SU-DHL-6 (cell line): Measurements from ENCODE around the gene GIMAP1.
"Not testable (repeated sequence)": the region's sequence is repeated elsewhere in the genome, so short reads cannot be mapped to it uniquely, and the experiment has no call there.

ENCODE experiments used
- H2AFZ ChIP-seq: fragments of 200-600 bp; sonication (generic); 2 replicates; pipeline ENCODE4 v1.6.1; 2014; ENCODE audit warnings: low read depth, mild to moderate bottlenecking, moderate library complexity, mixed read lengths, antibody characterized with exemption, low read length; ENCODE audit not compliant: severe bottlenecking
- H3F3A ChIP-seq: fragments of 200-600 bp; shearing (Covaris generic); 2 replicates; pipeline ENCODE4 v1.6.0; 2016; ENCODE audit warnings: antibody characterized with exemption, mild to moderate bottlenecking; ENCODE audit not compliant: insufficient read depth
- H3K27ac ChIP-seq: fragments of 200-600 bp; sonication (generic); 2 replicates; pipeline ENCODE4 v1.5.1; 2016; ENCODE audit warnings: low read depth, mild to moderate bottlenecking, low read length, moderate library complexity, mixed read lengths
- H3K27me3 ChIP-seq: fragments of 200-600 bp; sonication (generic), shearing (Covaris generic); 2 replicates; pipeline ENCODE4 v1.6.0; 2014; ENCODE audit warnings: mild to moderate bottlenecking, low read length
- H3K36me3 ChIP-seq: fragments of 200-600 bp; sonication (generic); 2 replicates; pipeline ENCODE4 v1.6.1; 2014; ENCODE audit warnings: mild to moderate bottlenecking, low read length, mixed read lengths
- H3K4me2 ChIP-seq: fragments of 300-600, 200-600 bp; shearing (Covaris generic), sonication (generic); 2 replicates; pipeline ENCODE4 v1.6.0; 2014; ENCODE audit warnings: low read length, low read depth, mild to moderate bottlenecking; ENCODE audit not compliant: poor library complexity, severe bottlenecking
- H3K4me3 ChIP-seq: fragments of 200-600 bp; sonication (generic); 2 replicates; pipeline ENCODE4 v1.5.1; 2014; ENCODE audit warnings: antibody characterized with exemption, low read length, mild to moderate bottlenecking, mixed read lengths; ENCODE audit not compliant: insufficient read depth, poor library complexity, severe bottlenecking
- H3K79me2 ChIP-seq: fragments of 200-600 bp; sonication (generic); 2 replicates; pipeline ENCODE4 v1.6.1; 2014; ENCODE audit warnings: mild to moderate bottlenecking, low read length, moderate library complexity; ENCODE audit not compliant: insufficient read depth
- H3K9ac ChIP-seq: fragments of 200-600 bp; sonication (generic); 2 replicates; pipeline ENCODE4 v1.7.0; 2014; ENCODE audit warnings: mild to moderate bottlenecking, low read length
- H3K9me2 ChIP-seq: fragments of 200-600 bp; sonication (generic); replicated peaks from 2 replicates; pipeline ENCODE4 v1.6.1; 2014; ENCODE audit warnings: low read length; ENCODE audit not compliant: insufficient read depth
- H3K9me3 ChIP-seq: fragments of 200-600 bp; sonication (generic); 2 replicates; pipeline ENCODE4 v1.6.1; 2014; ENCODE audit warnings: low read length, mixed read lengths; ENCODE audit not compliant: insufficient read depth
- H4K20me1 ChIP-seq: fragments of 200-600 bp; sonication (generic); 2 replicates; pipeline ENCODE4 v1.6.1; 2014; ENCODE audit warnings: low read depth, mild to moderate bottlenecking, antibody characterized with exemption, low read length, moderate library complexity, mixed read lengths
- CTCF ChIP-seq: fragments of 200-600 bp; sonication (generic); IDR thresholded peaks from one replicate; pipeline ENCODE4 v1.5.1; 2017; ENCODE audit warnings: antibody characterized with exemption, mild to moderate bottlenecking, low read length, moderate library complexity; ENCODE audit not compliant: insufficient read depth, poor library complexity, severe bottlenecking
- EZH2phosphoT487 ChIP-seq: fragments of 200-600 bp; sonication (generic), shearing (Covaris generic); conservative IDR thresholded peaks from 2 replicates; pipeline ENCODE4 v1.6.1; 2018; ENCODE audit warnings: mild to moderate bottlenecking, antibody characterized with exemption, low read length, moderate library complexity, mixed read lengths

The GIMAP1 gene

GRCh38 chr7:150716368-150716767 is at the start of gene GIMAP1:
Gene GIMAP1 (plus strand): TSS chr7:150716613. CDS start chr7:150719048, 2,435 bp downstream.
- TF ChIP-seq EZH2phosphoT487: no peak
- TF ChIP-seq CTCF: no peak

GRCh38 chr7:150668472-150668911 is 47.9 kb upstream of the GIMAP1 start:
- no peak for TF ChIP-seq EZH2phosphoT487
- TF ChIP-seq CTCF: no peak
- H2AFZ ChIP-seq: no peak overlapping the region
- H3K79me2 ChIP-seq: no peaks in the 10 kb centered on the region
- H4K20me1 ChIP-seq: no peaks in the 10 kb centered on the region
- no peaks in the 10 kb centered on the region for H3K27me3 ChIP-seq
- H3K9me3 ChIP-seq: no peaks in the 10 kb centered on the region
- H3K4me3 ChIP-seq: no peak overlapping the region
- H3K9ac ChIP-seq: no peak overlapping the region
- H3K9me2 ChIP-seq: no peaks in the 10 kb centered on the region
- no peak overlapping the region for H3K4me2 ChIP-seq
- H3K36me3 ChIP-seq: no peaks in the 10 kb centered on the region
- no peak overlapping the region for H3K27ac ChIP-seq
- no peaks in the 10 kb centered on the region for H3F3A ChIP-seq

More at GRCh38 chr7:150716368-150716767, at the start of gene GIMAP1:
- Histone ChIP-seq H3K4me3 (no peak within 1 kb of the TSS), H3K27ac (no peak within 1 kb of the TSS), H3K79me2 (no peaks in the 10 kb centered on the region), H3K9me2 (no peaks in the 10 kb centered on the region), H4K20me1 (no peaks in the 10 kb centered on the region), H3K9ac (no peak within 1 kb of the TSS), H3K9me3 (no peaks in the 10 kb centered on the region), H2AFZ (no peak within 1 kb of the TSS), H3F3A (no peaks in the 10 kb centered on the region), H3K27me3 (no peaks in the 10 kb centered on the region), H3K4me2 (no peak within 1 kb of the TSS), H3K36me3 (no peaks in the 10 kb centered on the region)

- Histone ChIP-seq H3K9ac (no peak overlapping the region), H4K20me1 (no peaks in the 10 kb centered on the region), H3K9me3 (no peaks in the 10 kb centered on the region), H2AFZ (no peak overlapping the region), H3K27ac (no peak overlapping the region), H3K36me3 (no peaks in the 10 kb centered on the region), H3F3A (no peaks in the 10 kb centered on the region), H3K79me2 (no peaks in the 10 kb centered on the region), H3K4me2 (no peak overlapping the region), H3K27me3 (no peaks in the 10 kb centered on the region), H3K4me3 (no peak overlapping the region), H3K9me2 (no peaks in the 10 kb centered on the region)
- no peak for TF ChIP-seq EZH2phosphoT487
- TF ChIP-seq CTCF: no peak
Measured at GRCh38 chr7:150668977-150669376, 47.4 kb upstream of the GIMAP1 start.

GRCh38 chr7:150671798-150672585 is 44.4 kb upstream of the GIMAP1 start:
- H3K9me3 ChIP-seq, H3K9ac ChIP-seq, H4K20me1 ChIP-seq, H2AFZ ChIP-seq, H3K9me2 ChIP-seq, H3F3A ChIP-seq, H3K27ac ChIP-seq, H3K79me2 ChIP-seq, H3K4me2 ChIP-seq, H3K4me3 ChIP-seq, H3K36me3 ChIP-seq, H3K27me3 ChIP-seq: not testable (repeated sequence)
